ENCODE measurements around the gene FNIP2. TPM values are rescaled to one million over a fixed set of nuclear protein-coding genes. Genes with fewer than 3 reads are reported as not detected.
"Not testable (repeated sequence)": the region's sequence is repeated elsewhere in the genome, so short reads cannot be mapped to it uniquely, and the experiment has no call there.

The FNIP2 gene
- total RNA-seq, 3 donors from 2014 or later (not counting 1 experiment from before 2014, with no cell fraction given) = 19.4 to 22.6 (median 21.8) TPM

- no peaks in the 10 kb centered on the region for H3K9me3 ChIP-seq (ENCODE audit: control insufficient read depth, insufficient read depth, low read length)
- Mint-ChIP-seq H3K27ac (no peak overlapping the region), H3K9me3 (no peaks in the 10 kb centered on the region), H3K36me3 (no peaks in the 10 kb centered on the region), H3K27me3 (ENCODE audit: low read depth in 2 of 2) (peaks cover 24 to 26% of the 10 kb centered on the region in 2 donors), H3K4me3 (no peak overlapping the region), H3K4me1 (no peaks in the 10 kb centered on the region)
- no peak for TF ChIP-seq CTCF (IDR thresholded peaks at IDR 0.05)
- H3K27me3 ChIP-seq (ENCODE audit: control insufficient read depth, insufficient read depth, low read length) = no peaks in the 10 kb centered on the region
- no peaks in the 10 kb centered on the region for H3K36me3 ChIP-seq (ENCODE audit: control insufficient read depth, insufficient read depth, low read length)
- no peak for ATAC-seq
- no peaks in the 10 kb centered on the region for H3K4me1 ChIP-seq (ENCODE audit: control insufficient read depth, insufficient read depth, low read length)
- H3K4me3 ChIP-seq (ENCODE audit: low read length) = no peak overlapping the region
- DNase-seq = no peak
- intact Hi-C loops (cut with micrococcal nuclease) = no loop called here
- H3K27ac ChIP-seq (ENCODE audit: low read length) = no peak overlapping the region
- WGBS (ENCODE audit: insufficient coverage) = 97% methylated on average over 5 of the region's 5 CpGs
These were observed 14.2 kb upstream of the FNIP2 start for GRCh38 chr4:158754385-158755180.

GRCh38 chr4:158755819-158756218 lies 13.0 kb upstream of the FNIP2 start:
- H3K4me3 ChIP-seq (ENCODE audit: low read length); intact Hi-C loops (cut with micrococcal nuclease); H3K4me1 ChIP-seq (ENCODE audit: control insufficient read depth, insufficient read depth, low read length); ATAC-seq; H3K9me3 ChIP-seq (ENCODE audit: control insufficient read depth, insufficient read depth, low read length); DNase-seq; H3K27ac ChIP-seq (ENCODE audit: low read length); H3K36me3 ChIP-seq (ENCODE audit: control insufficient read depth, insufficient read depth, low read length); H3K9me3 Mint-ChIP-seq; H3K4me3 Mint-ChIP-seq; H3K36me3 Mint-ChIP-seq; H3K27ac Mint-ChIP-seq; H3K27me3 ChIP-seq (ENCODE audit: control insufficient read depth, insufficient read depth, low read length); H3K4me1 Mint-ChIP-seq: not testable (repeated sequence)
- H3K27me3 Mint-ChIP-seq (ENCODE audit: low read depth in 2 of 2) = peaks cover 24 to 26% of the 10 kb centered on the region in 2 donors
- 92% methylated on average over 5 of the region's 7 CpGs for WGBS (ENCODE audit: insufficient coverage)

- H3K27ac ChIP-seq (ENCODE audit: low read length) = no peak overlapping the region
- Mint-ChIP-seq H3K36me3 (no peaks in the 10 kb centered on the region), H3K4me1 (no peaks in the 10 kb centered on the region), H3K9me3 (no peaks in the 10 kb centered on the region), H3K27me3 (ENCODE audit: low read depth in 2 of 2) (peaks cover 23 to 32% of the 10 kb centered on the region in 2 donors), H3K4me3 (no peak overlapping the region), H3K27ac (no peak overlapping the region)
- no peak for TF ChIP-seq CTCF (IDR thresholded peaks at IDR 0.05)
- no peaks in the 10 kb centered on the region for H3K4me1 ChIP-seq (ENCODE audit: control insufficient read depth, insufficient read depth, low read length)
- intact Hi-C loops (cut with micrococcal nuclease) = no loop called here
- DNase-seq (no peak), ATAC-seq (no peak)
- no peaks in the 10 kb centered on the region for H3K9me3 ChIP-seq (ENCODE audit: control insufficient read depth, insufficient read depth, low read length)
- no peak overlapping the region for H3K4me3 ChIP-seq (ENCODE audit: low read length)
- peaks cover 2% of the 10 kb centered on the region for H3K27me3 ChIP-seq (ENCODE audit: control insufficient read depth, insufficient read depth, low read length)
- H3K36me3 ChIP-seq (ENCODE audit: control insufficient read depth, insufficient read depth, low read length) = no peaks in the 10 kb centered on the region
These were observed 12.2 kb upstream of the FNIP2 start for GRCh38 chr4:158756588-158756987.

GRCh38 chr4:158758142-158758541 lies 10.7 kb upstream of the FNIP2 start:
- Histone ChIP-seq H3K4me1 (ENCODE audit: control insufficient read depth, insufficient read depth, low read length) (no peaks in the 10 kb centered on the region), H3K27ac (ENCODE audit: low read length) (no peak overlapping the region), H3K27me3 (ENCODE audit: control insufficient read depth, insufficient read depth, low read length) (peaks cover 2% of the 10 kb centered on the region), H3K4me3 (ENCODE audit: low read length) (no peak overlapping the region), H3K36me3 (ENCODE audit: control insufficient read depth, insufficient read depth, low read length) (no peaks in the 10 kb centered on the region), H3K9me3 (ENCODE audit: control insufficient read depth, insufficient read depth, low read length) (no peaks in the 10 kb centered on the region)
- Mint-ChIP-seq H3K36me3 (no peaks in the 10 kb centered on the region), H3K27me3 (ENCODE audit: low read depth in 2 of 2) (peaks cover 28 to 33% of the 10 kb centered on the region in 2 donors), H3K27ac (no peak overlapping the region), H3K4me3 (no peak overlapping the region), H3K4me1 (no peaks in the 10 kb centered on the region), H3K9me3 (no peaks in the 10 kb centered on the region)
- TF ChIP-seq CTCF (IDR thresholded peaks at IDR 0.05) = no peak
- no peak for DNase-seq
- intact Hi-C loops (cut with micrococcal nuclease) = no loop called here
- ATAC-seq = no peak
- 90% methylated on average over 4 of the region's 4 CpGs for WGBS (ENCODE audit: insufficient coverage)

Measured in natural killer cell (primary cell).